ENCODE results near the gene SYNCRIP. TPM values are rescaled to one million over a fixed set of nuclear protein-coding genes. Genes with fewer than 3 reads are reported as not detected.

Gene SYNCRIP
- total and polyA plus RNA-seq, 2 of the 13 experiments (the other 11 are each of a cell fraction or from before 2014, with no cell fraction given), result 8.1 to 112 TPM

DNA sequence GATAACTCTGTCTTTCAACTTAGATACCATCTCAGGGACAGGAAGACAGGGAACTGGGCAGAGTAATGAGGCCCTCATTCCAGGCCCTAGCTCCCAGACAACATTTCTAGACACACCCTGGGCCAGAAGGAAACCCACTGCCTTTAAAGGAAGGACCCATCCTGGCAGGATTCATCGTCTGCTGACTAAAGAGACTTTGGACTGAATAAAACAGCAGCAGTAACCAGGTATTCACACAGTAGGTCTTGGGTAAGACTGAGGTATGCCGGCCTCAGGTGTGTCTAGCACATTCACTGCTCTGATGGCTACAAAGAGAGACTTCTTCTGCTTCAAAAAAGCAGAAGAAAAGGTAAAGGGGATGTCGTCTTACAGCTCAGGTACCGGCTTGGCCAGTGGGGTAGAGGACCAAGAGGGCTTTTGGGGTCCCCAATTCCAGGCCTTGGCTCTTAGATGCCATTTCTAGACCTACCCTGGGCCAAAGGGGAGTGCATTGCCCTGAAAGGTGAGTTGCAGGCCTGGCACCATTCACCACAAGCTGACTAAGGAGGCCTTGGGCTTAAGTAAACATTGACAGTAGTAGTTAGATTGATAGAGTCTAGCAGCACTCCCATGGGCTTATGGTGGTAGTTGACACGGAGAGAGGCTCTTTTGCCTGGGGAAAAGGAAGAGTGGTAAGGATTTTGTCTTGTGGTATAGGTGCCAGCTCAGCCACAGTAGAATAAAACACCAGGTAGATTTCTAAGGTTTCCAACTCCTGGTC, 62.4 kb downstream of the SYNCRIP start (continued):
- TF ChIP-seq, protein P1, sequence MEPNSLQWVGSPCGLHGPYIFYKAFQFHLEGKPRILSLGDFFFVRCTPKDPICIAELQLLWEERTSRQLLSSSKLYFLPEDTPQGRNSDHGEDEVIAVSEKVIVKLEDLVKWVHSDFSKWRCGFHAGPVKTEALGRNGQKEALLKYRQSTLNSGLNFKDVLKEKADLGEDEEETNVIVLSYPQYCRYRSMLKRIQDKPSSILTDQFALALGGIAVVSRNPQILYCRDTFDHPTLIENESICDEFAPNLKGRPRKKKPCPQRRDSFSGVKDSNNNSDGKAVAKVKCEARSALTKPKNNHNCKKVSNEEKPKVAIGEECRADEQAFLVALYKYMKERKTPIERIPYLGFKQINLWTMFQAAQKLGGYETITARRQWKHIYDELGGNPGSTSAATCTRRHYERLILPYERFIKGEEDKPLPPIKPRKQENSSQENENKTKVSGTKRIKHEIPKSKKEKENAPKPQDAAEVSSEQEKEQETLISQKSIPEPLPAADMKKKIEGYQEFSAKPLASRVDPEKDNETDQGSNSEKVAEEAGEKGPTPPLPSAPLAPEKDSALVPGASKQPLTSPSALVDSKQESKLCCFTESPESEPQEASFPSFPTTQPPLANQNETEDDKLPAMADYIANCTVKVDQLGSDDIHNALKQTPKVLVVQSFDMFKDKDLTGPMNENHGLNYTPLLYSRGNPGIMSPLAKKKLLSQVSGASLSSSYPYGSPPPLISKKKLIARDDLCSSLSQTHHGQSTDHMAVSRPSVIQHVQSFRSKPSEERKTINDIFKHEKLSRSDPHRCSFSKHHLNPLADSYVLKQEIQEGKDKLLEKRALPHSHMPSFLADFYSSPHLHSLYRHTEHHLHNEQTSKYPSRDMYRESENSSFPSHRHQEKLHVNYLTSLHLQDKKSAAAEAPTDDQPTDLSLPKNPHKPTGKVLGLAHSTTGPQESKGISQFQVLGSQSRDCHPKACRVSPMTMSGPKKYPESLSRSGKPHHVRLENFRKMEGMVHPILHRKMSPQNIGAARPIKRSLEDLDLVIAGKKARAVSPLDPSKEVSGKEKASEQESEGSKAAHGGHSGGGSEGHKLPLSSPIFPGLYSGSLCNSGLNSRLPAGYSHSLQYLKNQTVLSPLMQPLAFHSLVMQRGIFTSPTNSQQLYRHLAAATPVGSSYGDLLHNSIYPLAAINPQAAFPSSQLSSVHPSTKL (CRISPR knock-in tag; IDR thresholded peaks at IDR 0.05), result 0 out of 2 replicates have a peak, but pooled peaks have one; percentile 3
- TF ChIP-seq SRSF4 (IDR thresholded peaks at IDR 0.05; ENCODE audit: low read depth, low read length, poor library complexity, severe bottlenecking), result no peak
- TF ChIP-seq BRD4 (CRISPR knock-in tag; IDR thresholded peaks at IDR 0.05), result no peak
- TF ChIP-seq, protein P2, sequence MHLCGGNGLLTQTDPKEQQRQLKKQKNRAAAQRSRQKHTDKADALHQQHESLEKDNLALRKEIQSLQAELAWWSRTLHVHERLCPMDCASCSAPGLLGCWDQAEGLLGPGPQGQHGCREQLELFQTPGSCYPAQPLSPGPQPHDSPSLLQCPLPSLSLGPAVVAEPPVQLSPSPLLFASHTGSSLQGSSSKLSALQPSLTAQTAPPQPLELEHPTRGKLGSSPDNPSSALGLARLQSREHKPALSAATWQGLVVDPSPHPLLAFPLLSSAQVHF (CRISPR knock-in tag; IDR thresholded peaks at IDR 0.05), result no peak
- TF ChIP-seq EHMT2 (IDR thresholded peaks at IDR 0.05; ENCODE audit: borderline replicate concordance, low read depth, low read length), result 0 out of 2 replicates have a peak, but pooled peaks have one; percentile 50
- no peak for TF ChIP-seq ZNF138 (CRISPR knock-in tag; IDR thresholded peaks at IDR 0.05; ENCODE audit: low read depth)
- TF ChIP-seq ZNF780A (CRISPR knock-in tag; IDR thresholded peaks at IDR 0.05), result no peak
- TF ChIP-seq, protein P3, sequence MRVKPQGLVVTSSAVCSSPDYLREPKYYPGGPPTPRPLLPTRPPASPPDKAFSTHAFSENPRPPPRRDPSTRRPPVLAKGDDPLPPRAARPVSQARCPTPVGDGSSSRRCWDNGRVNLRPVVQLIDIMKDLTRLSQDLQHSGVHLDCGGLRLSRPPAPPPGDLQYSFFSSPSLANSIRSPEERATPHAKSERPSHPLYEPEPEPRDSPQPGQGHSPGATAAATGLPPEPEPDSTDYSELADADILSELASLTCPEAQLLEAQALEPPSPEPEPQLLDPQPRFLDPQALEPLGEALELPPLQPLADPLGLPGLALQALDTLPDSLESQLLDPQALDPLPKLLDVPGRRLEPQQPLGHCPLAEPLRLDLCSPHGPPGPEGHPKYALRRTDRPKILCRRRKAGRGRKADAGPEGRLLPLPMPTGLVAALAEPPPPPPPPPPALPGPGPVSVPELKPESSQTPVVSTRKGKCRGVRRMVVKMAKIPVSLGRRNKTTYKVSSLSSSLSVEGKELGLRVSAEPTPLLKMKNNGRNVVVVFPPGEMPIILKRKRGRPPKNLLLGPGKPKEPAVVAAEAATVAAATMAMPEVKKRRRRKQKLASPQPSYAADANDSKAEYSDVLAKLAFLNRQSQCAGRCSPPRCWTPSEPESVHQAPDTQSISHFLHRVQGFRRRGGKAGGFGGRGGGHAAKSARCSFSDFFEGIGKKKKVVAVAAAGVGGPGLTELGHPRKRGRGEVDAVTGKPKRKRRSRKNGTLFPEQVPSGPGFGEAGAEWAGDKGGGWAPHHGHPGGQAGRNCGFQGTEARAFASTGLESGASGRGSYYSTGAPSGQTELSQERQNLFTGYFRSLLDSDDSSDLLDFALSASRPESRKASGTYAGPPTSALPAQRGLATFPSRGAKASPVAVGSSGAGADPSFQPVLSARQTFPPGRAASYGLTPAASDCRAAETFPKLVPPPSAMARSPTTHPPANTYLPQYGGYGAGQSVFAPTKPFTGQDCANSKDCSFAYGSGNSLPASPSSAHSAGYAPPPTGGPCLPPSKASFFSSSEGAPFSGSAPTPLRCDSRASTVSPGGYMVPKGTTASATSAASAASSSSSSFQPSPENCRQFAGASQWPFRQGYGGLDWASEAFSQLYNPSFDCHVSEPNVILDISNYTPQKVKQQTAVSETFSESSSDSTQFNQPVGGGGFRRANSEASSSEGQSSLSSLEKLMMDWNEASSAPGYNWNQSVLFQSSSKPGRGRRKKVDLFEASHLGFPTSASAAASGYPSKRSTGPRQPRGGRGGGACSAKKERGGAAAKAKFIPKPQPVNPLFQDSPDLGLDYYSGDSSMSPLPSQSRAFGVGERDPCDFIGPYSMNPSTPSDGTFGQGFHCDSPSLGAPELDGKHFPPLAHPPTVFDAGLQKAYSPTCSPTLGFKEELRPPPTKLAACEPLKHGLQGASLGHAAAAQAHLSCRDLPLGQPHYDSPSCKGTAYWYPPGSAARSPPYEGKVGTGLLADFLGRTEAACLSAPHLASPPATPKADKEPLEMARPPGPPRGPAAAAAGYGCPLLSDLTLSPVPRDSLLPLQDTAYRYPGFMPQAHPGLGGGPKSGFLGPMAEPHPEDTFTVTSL (CRISPR knock-in tag; IDR thresholded peaks at IDR 0.05; ENCODE audit: borderline replicate concordance), result no peak
- no peak for TF ChIP-seq NFE2L1 (CRISPR knock-in tag; IDR thresholded peaks at IDR 0.05; ENCODE audit: borderline replicate concordance)
- TF ChIP-seq ZNF713 (CRISPR knock-in tag; IDR thresholded peaks at IDR 0.05), result no peak
- no peak for TF ChIP-seq ZNF674 (CRISPR knock-in tag; IDR thresholded peaks at IDR 0.05; ENCODE audit: low read depth)
- peak; percentile 70 for TF ChIP-seq ZFX (CRISPR knock-in tag; IDR thresholded peaks at IDR 0.05; ENCODE audit: low read depth)
- no peak for TF ChIP-seq BORCS8-MEF2B (CRISPR knock-in tag; IDR thresholded peaks at IDR 0.05)

All from HepG2 (cell line).